Bronchial epithelial cell (primary cell): ENCODE data around the gene CHN2. TPM values are rescaled to one million over a fixed set of nuclear protein-coding genes. Genes with fewer than 3 reads are reported as not detected.
A peak's percentile ranks its signal among the peaks of the same experiment; 100 is the strongest.

Experiments
- DNase-seq: peaks from one replicate; pipeline ENCODE4 v3.0.0-alpha.2; 2010; ENCODE audit warnings: low read depth
- FAIRE-seq: peaks from 2 replicates; lab custom pipeline; 2011; peaks lifted over from hg19 to GRCh38; lab: Jason Lieb, UNC
- H3K27me3 ChIP-seq: 2 replicates; pipeline ENCODE4 v1.5.1; 2011; ENCODE audit warnings: low read length; ENCODE audit not compliant: control insufficient read depth, insufficient read depth
- H3K36me3 ChIP-seq: 2 replicates; pipeline ENCODE4 v1.5.1; 2011; ENCODE audit warnings: low read length; ENCODE audit not compliant: control insufficient read depth, insufficient read depth
- H3K4me3 ChIP-seq: 2 replicates; pipeline ENCODE4 v1.5.1; 2011; ENCODE audit warnings: mild to moderate bottlenecking, low read depth, low read length, control low read depth
- total RNA-seq: library from RNA; depleted of rRNA; stranded (reverse); fragments of >200 nt; gene quantifications from 2 replicates; pipeline ENCODE4 v1.2.1, GENCODE V29; 2014
- TF ChIP-seq, protein P1 (sequence below): IDR thresholded peaks from 2 replicates; pipeline ENCODE4 v1.5.1; 2011; ENCODE audit warnings: mild to moderate bottlenecking, moderate library complexity, low read length, control low read depth, inconsistent platforms; ENCODE audit not compliant: insufficient read depth, severe bottlenecking

Gene CHN2
- total RNA-seq, 1 donor from 2014 or later: 0.53 TPM

DNA sequence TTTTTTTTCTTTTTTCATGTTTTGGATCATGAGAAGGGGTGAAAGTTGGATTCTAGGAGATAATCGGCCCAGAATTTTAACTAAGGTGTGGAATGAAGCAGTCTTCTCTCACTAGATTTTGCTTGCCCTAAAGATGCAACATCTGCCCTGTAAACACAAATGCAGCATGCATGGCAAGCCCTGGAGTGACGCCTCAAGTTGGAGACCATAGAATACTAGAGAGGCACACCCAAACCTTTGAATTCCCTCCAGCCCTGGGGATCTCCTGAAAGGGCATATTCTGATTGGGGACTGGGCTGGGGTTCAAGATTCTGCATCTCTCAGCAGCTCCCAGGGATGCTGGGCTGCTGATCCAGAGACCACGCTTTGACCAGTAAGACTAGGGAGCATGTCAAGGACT, 241.3 kb downstream of the CHN2 start:
- no peak overlapping the region for H3K4me3 ChIP-seq
- no peaks in the 10 kb centered on the region for H3K27me3 ChIP-seq
- TF ChIP-seq, protein P1, sequence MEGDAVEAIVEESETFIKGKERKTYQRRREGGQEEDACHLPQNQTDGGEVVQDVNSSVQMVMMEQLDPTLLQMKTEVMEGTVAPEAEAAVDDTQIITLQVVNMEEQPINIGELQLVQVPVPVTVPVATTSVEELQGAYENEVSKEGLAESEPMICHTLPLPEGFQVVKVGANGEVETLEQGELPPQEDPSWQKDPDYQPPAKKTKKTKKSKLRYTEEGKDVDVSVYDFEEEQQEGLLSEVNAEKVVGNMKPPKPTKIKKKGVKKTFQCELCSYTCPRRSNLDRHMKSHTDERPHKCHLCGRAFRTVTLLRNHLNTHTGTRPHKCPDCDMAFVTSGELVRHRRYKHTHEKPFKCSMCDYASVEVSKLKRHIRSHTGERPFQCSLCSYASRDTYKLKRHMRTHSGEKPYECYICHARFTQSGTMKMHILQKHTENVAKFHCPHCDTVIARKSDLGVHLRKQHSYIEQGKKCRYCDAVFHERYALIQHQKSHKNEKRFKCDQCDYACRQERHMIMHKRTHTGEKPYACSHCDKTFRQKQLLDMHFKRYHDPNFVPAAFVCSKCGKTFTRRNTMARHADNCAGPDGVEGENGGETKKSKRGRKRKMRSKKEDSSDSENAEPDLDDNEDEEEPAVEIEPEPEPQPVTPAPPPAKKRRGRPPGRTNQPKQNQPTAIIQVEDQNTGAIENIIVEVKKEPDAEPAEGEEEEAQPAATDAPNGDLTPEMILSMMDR: no peak
- DNase-seq: no peak
- no peak for FAIRE-seq
- no peaks in the 10 kb centered on the region for H3K36me3 ChIP-seq

DNA sequence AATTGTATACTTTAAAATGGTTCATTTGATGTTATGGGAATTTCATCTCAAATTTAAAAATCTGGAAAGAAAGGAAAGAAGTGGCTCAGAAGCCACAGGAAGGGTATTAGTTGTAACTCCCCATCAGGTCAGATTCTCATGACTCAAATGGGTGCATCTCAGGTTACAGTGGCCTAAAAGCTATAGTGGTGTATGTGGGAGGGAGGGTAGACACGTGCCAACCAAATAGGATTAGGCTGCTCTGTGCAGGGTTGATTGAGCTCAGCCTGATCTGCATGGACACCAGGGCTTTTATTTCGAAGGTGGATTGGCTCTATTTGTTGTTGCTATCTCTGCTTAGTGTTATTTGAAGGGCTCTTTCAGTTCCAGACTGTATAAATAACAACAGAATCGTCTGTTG, 247.6 kb downstream of the CHN2 start:
- FAIRE-seq: no peak
- no peak overlapping the region for H3K4me3 ChIP-seq
- no peaks in the 10 kb centered on the region for H3K27me3 ChIP-seq
- TF ChIP-seq, protein P1: no peak
- H3K36me3 ChIP-seq: no peaks in the 10 kb centered on the region
- peak; percentile 78 for DNase-seq

DNA sequence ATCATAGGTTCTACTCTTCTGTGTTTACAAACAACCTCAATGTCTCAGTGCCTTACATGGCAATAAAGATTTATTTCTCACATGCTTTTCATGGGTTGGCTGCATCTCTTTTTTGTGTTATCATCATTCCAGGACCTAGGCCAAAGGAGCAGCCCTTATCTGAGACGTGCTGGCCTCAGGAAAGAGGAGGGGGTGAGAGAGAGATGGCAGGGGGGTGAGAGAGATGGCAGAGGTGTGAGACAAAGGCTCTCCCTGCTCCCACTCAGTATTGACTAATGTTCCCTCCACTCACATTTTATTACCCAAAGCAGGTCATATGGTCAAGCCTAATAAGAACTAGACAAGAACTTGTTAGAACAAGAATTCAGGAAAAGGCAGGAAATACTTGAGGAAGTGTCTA, 249.0 kb downstream of the CHN2 start:
- Histone ChIP-seq H3K4me3 (no peak overlapping the region), H3K36me3 (no peaks in the 10 kb centered on the region), H3K27me3 (no peaks in the 10 kb centered on the region)
- TF ChIP-seq, protein P1: no peak
- DNase-seq (peak; percentile 68), FAIRE-seq (no peak)

DNA sequence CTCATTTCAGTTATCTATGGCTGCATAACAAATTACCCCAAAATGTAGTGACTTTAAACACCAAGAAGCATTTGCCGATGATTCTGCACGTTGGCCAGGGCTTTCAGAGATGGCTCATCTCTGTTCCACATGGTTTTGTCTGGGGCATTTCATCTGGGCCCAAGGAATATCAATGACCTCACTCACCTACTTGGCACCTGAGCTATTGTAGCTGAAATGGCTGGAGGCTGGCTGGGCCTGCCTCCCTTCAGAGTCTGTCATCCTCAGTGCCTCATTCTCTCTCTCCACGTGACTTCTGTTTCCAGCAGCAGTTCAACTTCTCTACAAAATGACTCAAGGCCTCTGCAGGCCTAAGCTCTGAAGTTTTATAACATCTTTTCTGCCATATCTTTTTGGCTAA, 249.7 kb downstream of the CHN2 start:
- Histone ChIP-seq H3K27me3 (no peaks in the 10 kb centered on the region), H3K4me3 (no peak overlapping the region), H3K36me3 (no peaks in the 10 kb centered on the region)
- DNase-seq (peak; percentile 9), FAIRE-seq (no peak)
- TF ChIP-seq, protein P1: no peak

DNA sequence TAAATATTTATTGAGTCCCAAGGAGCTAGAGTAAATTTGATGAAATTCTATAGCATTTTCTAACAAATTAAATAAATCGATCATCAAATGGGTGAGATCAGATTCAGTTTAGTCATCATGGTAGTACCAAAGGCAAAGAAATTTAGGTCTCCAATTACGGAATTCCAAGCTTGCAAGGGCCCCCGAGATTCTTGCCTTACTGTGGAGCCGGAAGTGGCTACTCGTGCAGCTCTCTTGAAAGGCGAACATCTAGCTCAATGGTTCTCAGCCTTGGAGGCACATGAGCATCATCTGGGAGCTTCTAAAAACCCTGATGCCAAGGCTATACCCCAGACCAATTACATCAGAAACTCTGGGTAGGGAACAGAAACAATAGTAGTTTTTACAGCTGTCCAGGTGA, 251.2 kb downstream of the CHN2 start:
- FAIRE-seq (no peak), DNase-seq (no peak)
- Histone ChIP-seq H3K27me3 (no peaks in the 10 kb centered on the region), H3K4me3 (no peak overlapping the region), H3K36me3 (no peaks in the 10 kb centered on the region)
- TF ChIP-seq, protein P1: no peak

DNA sequence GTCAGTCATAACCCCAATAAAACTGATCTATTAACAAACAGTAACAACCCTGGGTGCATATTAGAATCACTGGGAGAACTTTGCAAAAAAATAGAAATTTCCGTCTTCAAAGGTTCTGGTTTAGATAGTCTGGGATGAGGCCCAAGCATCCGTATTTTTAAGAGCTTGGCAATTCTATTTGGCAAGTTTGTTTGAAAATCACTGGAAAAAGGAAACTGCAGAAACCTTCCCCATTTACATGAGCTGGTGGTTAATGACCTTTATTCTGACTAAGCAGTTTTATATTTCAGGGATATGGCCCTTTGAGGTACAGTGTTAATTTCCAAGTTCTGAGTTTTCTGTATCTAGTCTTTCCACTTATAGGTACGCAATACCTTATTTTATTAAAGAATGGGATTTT, 253.3 kb downstream of the CHN2 start:
- Histone ChIP-seq H3K4me3 (no peak overlapping the region), H3K36me3 (no peaks in the 10 kb centered on the region), H3K27me3 (peaks cover 2% of the 10 kb centered on the region)
- DNase-seq (no peak), FAIRE-seq (no peak)
- TF ChIP-seq, protein P1: no peak
